Measurements from ENCODE around the gene ANLN.

GRCh38 chr7:36390199-36391090 lies 783 bp downstream of the ANLN start:
- no peak for TF ChIP-seq EZH2 (IDR thresholded peaks at IDR 0.05; ENCODE audit: borderline replicate concordance, insufficient read depth, low read length, poor library complexity, severe bottlenecking)
- TF ChIP-seq CTCF (IDR thresholded peaks at IDR 0.05; ENCODE audit: poor library complexity, severe bottlenecking): peak; percentile 40
- peak; percentile 38 for TF ChIP-seq POLR2AphosphoS5 (IDR thresholded peaks at IDR 0.05)
- TF ChIP-seq RAD21 (conservative IDR thresholded peaks at IDR 0.05): no peak
- TF ChIP-seq, protein P1, sequence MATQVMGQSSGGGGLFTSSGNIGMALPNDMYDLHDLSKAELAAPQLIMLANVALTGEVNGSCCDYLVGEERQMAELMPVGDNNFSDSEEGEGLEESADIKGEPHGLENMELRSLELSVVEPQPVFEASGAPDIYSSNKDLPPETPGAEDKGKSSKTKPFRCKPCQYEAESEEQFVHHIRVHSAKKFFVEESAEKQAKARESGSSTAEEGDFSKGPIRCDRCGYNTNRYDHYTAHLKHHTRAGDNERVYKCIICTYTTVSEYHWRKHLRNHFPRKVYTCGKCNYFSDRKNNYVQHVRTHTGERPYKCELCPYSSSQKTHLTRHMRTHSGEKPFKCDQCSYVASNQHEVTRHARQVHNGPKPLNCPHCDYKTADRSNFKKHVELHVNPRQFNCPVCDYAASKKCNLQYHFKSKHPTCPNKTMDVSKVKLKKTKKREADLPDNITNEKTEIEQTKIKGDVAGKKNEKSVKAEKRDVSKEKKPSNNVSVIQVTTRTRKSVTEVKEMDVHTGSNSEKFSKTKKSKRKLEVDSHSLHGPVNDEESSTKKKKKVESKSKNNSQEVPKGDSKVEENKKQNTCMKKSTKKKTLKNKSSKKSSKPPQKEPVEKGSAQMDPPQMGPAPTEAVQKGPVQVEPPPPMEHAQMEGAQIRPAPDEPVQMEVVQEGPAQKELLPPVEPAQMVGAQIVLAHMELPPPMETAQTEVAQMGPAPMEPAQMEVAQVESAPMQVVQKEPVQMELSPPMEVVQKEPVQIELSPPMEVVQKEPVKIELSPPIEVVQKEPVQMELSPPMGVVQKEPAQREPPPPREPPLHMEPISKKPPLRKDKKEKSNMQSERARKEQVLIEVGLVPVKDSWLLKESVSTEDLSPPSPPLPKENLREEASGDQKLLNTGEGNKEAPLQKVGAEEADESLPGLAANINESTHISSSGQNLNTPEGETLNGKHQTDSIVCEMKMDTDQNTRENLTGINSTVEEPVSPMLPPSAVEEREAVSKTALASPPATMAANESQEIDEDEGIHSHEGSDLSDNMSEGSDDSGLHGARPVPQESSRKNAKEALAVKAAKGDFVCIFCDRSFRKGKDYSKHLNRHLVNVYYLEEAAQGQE (IDR thresholded peaks at IDR 0.05; ENCODE audit: borderline replicate concordance): no peak
- TF ChIP-seq TAF1 (IDR thresholded peaks at IDR 0.05; ENCODE audit: low read depth): no peak
- no peak for TF ChIP-seq SMC3 (conservative IDR thresholded peaks at IDR 0.05; ENCODE audit: poor library complexity)

Measured in neural cell (in vitro differentiated cells).